Measurements from ENCODE around the gene SETBP1. TPM values are rescaled to one million over a fixed set of nuclear protein-coding genes. Genes with fewer than 3 reads are reported as not detected.

SETBP1 gene
- total RNA-seq, 1 experiment from 2014 or later = 9.6 TPM

GRCh38 chr18:44897816-44898215, 217.1 kb downstream of the SETBP1 start (continued):
- TF ChIP-seq ZBTB43 (CRISPR knock-in tag; IDR thresholded peaks at IDR 0.05) (no peak), AR (CRISPR knock-in tag; IDR thresholded peaks at IDR 0.05) (no peak), HMGXB4 (CRISPR knock-in tag; IDR thresholded peaks at IDR 0.05) (no peak), OVOL2 (CRISPR knock-in tag; IDR thresholded peaks at IDR 0.05; ENCODE audit: borderline replicate concordance) (no peak), RELA (CRISPR knock-in tag; IDR thresholded peaks at IDR 0.05; ENCODE audit: borderline replicate concordance) (no peak), ZNF396 (CRISPR knock-in tag; IDR thresholded peaks at IDR 0.05; ENCODE audit: borderline replicate concordance) (no peak)

GRCh38 chr18:44898498-44898897, 217.8 kb downstream of the SETBP1 start:
- H3K4me3 Mint-ChIP-seq = no peak overlapping the region
- ChIA-PET CTCF (interaction anchor here (2.5 kb wide), 1 partner anchor 315 kb away, joined by 10 read pairs; no protein-coding TSS in a partner anchor), POLR2A (no interaction called here)
- ATAC-seq (no peak), DNase-seq (ENCODE audit: low spot score) (no peak)
- TF ChIP-seq SMAD4 (CRISPR knock-in tag; IDR thresholded peaks at IDR 0.05) (no peak), SP1 (CRISPR knock-in tag; conservative IDR thresholded peaks at IDR 0.05) (no peak), ATF3 (CRISPR knock-in tag; conservative IDR thresholded peaks at IDR 0.05) (no peak), ERG (CRISPR knock-in tag; IDR thresholded peaks at IDR 0.05) (no peak), NFATC4 (CRISPR knock-in tag; IDR thresholded peaks at IDR 0.05) (no peak), ZSCAN18 (CRISPR knock-in tag; IDR thresholded peaks at IDR 0.05) (no peak), ZNF671 (CRISPR knock-in tag; IDR thresholded peaks at IDR 0.05) (no peak), ZNF416 (CRISPR knock-in tag; IDR thresholded peaks at IDR 0.05) (no peak), ZNF263 (CRISPR knock-in tag; IDR thresholded peaks at IDR 0.05; ENCODE audit: low read depth) (no peak), ATF2 (CRISPR knock-in tag; IDR thresholded peaks at IDR 0.05; ENCODE audit: borderline replicate concordance, low read depth) (no peak), ZNF219 (CRISPR knock-in tag; IDR thresholded peaks at IDR 0.05; ENCODE audit: borderline replicate concordance) (no peak), SMAD3 (CRISPR knock-in tag; IDR thresholded peaks at IDR 0.05; ENCODE audit: borderline replicate concordance) (no peak), ZNF232 (CRISPR knock-in tag; IDR thresholded peaks at IDR 0.05) (no peak), CBFB (CRISPR knock-in tag; IDR thresholded peaks at IDR 0.05; ENCODE audit: low read depth) (no peak), HMGA2 (CRISPR knock-in tag; IDR thresholded peaks at IDR 0.05) (no peak)
- H3K27ac Mint-ChIP-seq = no peak overlapping the region
- H3K4me1 Mint-ChIP-seq = peaks cover 18% of the 10 kb centered on the region
- no peaks in the 10 kb centered on the region for H3K9me3 Mint-ChIP-seq
- H3K36me3 Mint-ChIP-seq = no peaks in the 10 kb centered on the region
- no peaks in the 10 kb centered on the region for H3K27me3 Mint-ChIP-seq (ENCODE audit: low read depth)
